Measurements from ENCODE around the gene CCDC50.

The CCDC50 gene

DNA sequence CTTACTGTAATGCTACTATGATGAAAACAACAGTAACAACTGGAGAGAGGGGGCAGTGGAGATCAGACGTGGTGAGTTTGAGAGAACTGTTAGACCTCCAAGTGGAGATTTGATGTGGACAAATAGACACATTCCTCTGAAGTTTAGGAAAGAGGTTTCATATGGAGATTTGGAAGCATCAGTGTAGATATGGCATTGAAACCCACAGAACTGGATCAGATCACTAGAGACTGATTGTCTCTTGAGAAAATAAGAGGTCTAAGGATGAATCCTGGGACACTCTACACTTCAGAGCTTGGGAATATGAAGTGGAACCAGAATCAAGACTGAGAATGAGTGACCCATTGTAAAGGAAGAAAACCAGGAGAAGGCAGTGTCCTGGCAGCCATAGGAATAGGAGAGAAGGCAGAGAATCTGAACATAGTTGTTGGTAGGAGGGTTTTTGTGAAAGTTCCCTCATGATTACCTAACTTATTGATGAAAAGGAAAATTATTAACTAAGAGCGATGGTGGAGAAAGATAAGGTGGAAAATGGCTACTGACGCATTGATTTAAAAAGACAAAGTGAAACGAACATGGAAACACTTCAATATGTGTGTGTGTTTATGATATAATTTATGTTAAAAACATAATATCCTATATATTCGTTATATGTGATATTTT, 102.1 kb downstream of the CCDC50 start:
- H3K9ac ChIP-seq (ENCODE audit: low read depth, low read length, poor library complexity, severe bottlenecking) = no peak overlapping the region
- H3K4me1 ChIP-seq (ENCODE audit: insufficient read depth, low read length, poor library complexity, severe bottlenecking) = no peaks in the 10 kb centered on the region
- no peak for TF ChIP-seq CTCF (conservative IDR thresholded peaks at IDR 0.05; ENCODE audit: low read length)
- TF ChIP-seq EZH2phosphoT487 (IDR thresholded peaks at IDR 0.05; ENCODE audit: borderline replicate concordance) = no peak
- H3K9me2 ChIP-seq (replicated peaks; ENCODE audit: low read depth, low read length) = no peaks in the 10 kb centered on the region
- no peaks in the 10 kb centered on the region for H3K27me3 ChIP-seq (ENCODE audit: insufficient read depth, low read length, poor library complexity, severe bottlenecking)
- no peaks in the 10 kb centered on the region for H3K79me2 ChIP-seq (ENCODE audit: insufficient read depth, low read length)
- no peak overlapping the region for H2AFZ ChIP-seq (ENCODE audit: low read length)
- no peak overlapping the region for H3K4me3 ChIP-seq (ENCODE audit: low read length, poor library complexity, severe bottlenecking)
- no peaks in the 10 kb centered on the region for H3F3A ChIP-seq (ENCODE audit: low read depth)
- H3K4me2 ChIP-seq (ENCODE audit: low read depth, low read length, poor library complexity, severe bottlenecking) = no peak overlapping the region
- H3K36me3 ChIP-seq (ENCODE audit: insufficient read depth, low read length) = no peaks in the 10 kb centered on the region
- H4K20me1 ChIP-seq (ENCODE audit: insufficient read depth, low read length, poor library complexity, severe bottlenecking) = no peaks in the 10 kb centered on the region
- H3K9me3 ChIP-seq (ENCODE audit: insufficient read depth, low read depth, low read length) = no peaks in the 10 kb centered on the region

DNA sequence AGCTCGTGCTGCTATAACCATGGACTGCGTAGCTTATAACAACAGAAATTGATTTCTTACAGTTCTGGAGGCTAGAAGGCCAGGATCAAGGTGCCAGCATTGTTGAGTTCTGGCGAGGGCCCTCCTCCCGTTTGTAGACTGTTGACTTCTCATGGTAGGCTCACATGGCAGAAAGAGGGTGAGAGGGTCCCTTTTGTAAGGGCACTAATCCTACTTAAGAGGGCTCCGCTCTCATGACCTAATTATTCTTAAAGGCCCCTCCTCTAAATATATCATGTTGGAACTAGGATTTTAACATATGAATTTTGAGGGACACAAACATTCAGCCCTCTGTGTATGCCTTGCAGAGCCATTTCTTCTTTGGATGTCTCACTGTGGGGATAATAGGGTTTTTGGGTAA, 103.0 kb downstream of the CCDC50 start:
- Histone ChIP-seq H3K27me3 (ENCODE audit: insufficient read depth, low read length, poor library complexity, severe bottlenecking) (no peaks in the 10 kb centered on the region), H3F3A (ENCODE audit: low read depth) (no peaks in the 10 kb centered on the region), H3K9me2 (replicated peaks; ENCODE audit: low read depth, low read length) (no peaks in the 10 kb centered on the region), H3K4me1 (ENCODE audit: insufficient read depth, low read length, poor library complexity, severe bottlenecking) (no peaks in the 10 kb centered on the region), H3K4me2 (ENCODE audit: low read depth, low read length, poor library complexity, severe bottlenecking) (no peak overlapping the region), H3K9ac (ENCODE audit: low read depth, low read length, poor library complexity, severe bottlenecking) (no peak overlapping the region), H2AFZ (ENCODE audit: low read length) (no peak overlapping the region), H3K4me3 (ENCODE audit: low read length, poor library complexity, severe bottlenecking) (no peak overlapping the region), H3K79me2 (ENCODE audit: insufficient read depth, low read length) (no peaks in the 10 kb centered on the region), H3K9me3 (ENCODE audit: insufficient read depth, low read depth, low read length) (no peaks in the 10 kb centered on the region), H4K20me1 (ENCODE audit: insufficient read depth, low read length, poor library complexity, severe bottlenecking) (no peaks in the 10 kb centered on the region), H3K36me3 (ENCODE audit: insufficient read depth, low read length) (no peaks in the 10 kb centered on the region)
- TF ChIP-seq EZH2phosphoT487 (IDR thresholded peaks at IDR 0.05; ENCODE audit: borderline replicate concordance) = no peak
- TF ChIP-seq CTCF (conservative IDR thresholded peaks at IDR 0.05; ENCODE audit: low read length) = no peak

DNA sequence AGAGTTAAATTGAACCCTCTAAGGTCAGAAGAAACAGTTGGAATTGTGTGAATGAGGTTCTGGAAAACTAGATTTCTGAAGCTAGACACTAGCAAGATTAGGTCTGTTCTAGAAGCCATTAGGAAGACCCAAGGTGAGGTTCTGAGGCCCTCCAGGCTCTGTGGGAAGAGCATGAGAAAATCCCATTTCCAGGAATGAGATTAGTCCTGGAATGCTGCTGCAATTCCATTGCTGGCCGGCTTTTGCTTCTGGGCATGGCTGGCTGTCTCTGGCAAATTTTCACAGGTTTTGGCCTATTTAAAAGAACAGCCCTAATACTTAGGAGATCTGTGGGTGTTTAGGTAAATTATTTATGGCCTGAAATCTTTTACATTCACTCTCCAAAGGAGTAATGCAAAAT, 104.8 kb downstream of the CCDC50 start:
- Histone ChIP-seq H3K79me2 (ENCODE audit: insufficient read depth, low read length) (no peaks in the 10 kb centered on the region), H3K27me3 (ENCODE audit: insufficient read depth, low read length, poor library complexity, severe bottlenecking) (no peaks in the 10 kb centered on the region), H2AFZ (ENCODE audit: low read length) (no peak overlapping the region), H3F3A (ENCODE audit: low read depth) (no peaks in the 10 kb centered on the region), H3K9me3 (ENCODE audit: insufficient read depth, low read depth, low read length) (no peaks in the 10 kb centered on the region), H3K4me1 (ENCODE audit: insufficient read depth, low read length, poor library complexity, severe bottlenecking) (no peaks in the 10 kb centered on the region), H3K4me3 (ENCODE audit: low read length, poor library complexity, severe bottlenecking) (no peak overlapping the region), H3K4me2 (ENCODE audit: low read depth, low read length, poor library complexity, severe bottlenecking) (no peak overlapping the region), H3K36me3 (ENCODE audit: insufficient read depth, low read length) (no peaks in the 10 kb centered on the region), H3K9ac (ENCODE audit: low read depth, low read length, poor library complexity, severe bottlenecking) (no peak overlapping the region), H3K9me2 (replicated peaks; ENCODE audit: low read depth, low read length) (no peaks in the 10 kb centered on the region), H4K20me1 (ENCODE audit: insufficient read depth, low read length, poor library complexity, severe bottlenecking) (no peaks in the 10 kb centered on the region)
- TF ChIP-seq CTCF (conservative IDR thresholded peaks at IDR 0.05; ENCODE audit: low read length) (no peak), EZH2phosphoT487 (IDR thresholded peaks at IDR 0.05; ENCODE audit: borderline replicate concordance) (no peak)

All from Loucy (cell line).